Measurements from ENCODE around the gene CYP2D6.
"Not testable (repeated sequence)": the region's sequence is repeated elsewhere in the genome, so short reads cannot be mapped to it uniquely, and the experiment has no call there.

The CYP2D6 gene

DNA sequence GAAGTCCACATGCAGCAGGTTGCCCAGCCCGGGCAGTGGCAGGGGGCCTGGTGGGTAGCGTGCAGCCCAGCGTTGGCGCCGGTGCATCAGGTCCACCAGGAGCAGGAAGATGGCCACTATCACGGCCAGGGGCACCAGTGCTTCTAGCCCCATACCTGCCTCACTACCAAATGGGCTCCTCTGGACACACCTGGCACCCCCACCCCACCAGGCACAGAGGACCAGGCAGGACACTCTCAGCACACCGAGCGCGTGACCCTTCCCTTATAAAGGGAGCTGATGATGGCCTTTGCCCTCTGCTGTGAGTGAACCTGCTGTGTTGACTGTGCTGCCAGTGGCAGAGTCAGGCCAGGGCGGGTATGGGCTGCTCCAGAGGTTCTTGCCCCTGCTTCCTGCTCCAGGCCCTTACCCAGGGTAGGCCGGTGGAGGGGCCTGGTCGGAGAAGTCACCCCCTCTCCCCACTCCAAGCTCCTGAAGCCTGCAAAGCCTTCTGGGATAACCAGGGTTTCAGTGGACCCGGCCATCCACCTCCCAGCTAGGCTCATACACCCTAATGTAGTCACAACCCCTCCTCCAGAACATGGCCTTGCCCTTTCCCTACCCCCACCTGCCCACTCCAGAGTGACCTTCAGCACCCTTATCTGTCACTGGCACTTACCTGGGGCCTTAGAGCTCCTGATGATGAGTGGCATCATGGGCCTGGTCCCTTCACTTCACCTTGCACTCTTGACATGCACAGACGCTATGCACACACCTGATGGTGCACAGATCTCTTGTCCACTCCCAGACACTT, at the start of gene CYP2D6:
Gene CYP2D6, minus strand, starts transcription at position 172 of the 793 bp plus-strand sequence. Its CDS starts 19 bp downstream, at position 153.
- not testable (repeated sequence) for H3K4me3 ChIP-seq; H3K27ac ChIP-seq; DNase-seq (ENCODE audit: low spot score)

DNA sequence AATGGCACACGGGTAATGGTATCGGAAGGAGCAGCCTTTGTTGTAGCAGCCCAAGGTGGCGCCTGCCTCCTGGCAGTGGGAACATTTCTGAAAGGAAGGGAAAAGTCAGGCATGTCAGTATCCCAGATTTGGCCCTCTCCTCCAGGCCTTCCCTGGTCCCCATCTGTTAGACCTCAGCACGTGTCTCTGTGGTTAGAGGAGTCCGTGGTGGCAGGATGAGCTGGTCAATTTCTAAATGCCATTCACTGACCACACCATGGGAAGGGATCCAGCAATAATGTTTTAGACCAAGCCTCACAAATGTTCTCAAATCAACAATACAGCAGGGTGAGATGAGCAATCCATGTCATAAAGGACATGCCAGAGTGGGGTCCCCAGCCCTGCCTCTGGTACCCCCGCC, 49.0 kb upstream of the CYP2D6 start:
- Histone ChIP-seq H3K27ac (no peak overlapping the region), H3K4me3 (no peak overlapping the region)
- TF ChIP-seq, protein P1, sequence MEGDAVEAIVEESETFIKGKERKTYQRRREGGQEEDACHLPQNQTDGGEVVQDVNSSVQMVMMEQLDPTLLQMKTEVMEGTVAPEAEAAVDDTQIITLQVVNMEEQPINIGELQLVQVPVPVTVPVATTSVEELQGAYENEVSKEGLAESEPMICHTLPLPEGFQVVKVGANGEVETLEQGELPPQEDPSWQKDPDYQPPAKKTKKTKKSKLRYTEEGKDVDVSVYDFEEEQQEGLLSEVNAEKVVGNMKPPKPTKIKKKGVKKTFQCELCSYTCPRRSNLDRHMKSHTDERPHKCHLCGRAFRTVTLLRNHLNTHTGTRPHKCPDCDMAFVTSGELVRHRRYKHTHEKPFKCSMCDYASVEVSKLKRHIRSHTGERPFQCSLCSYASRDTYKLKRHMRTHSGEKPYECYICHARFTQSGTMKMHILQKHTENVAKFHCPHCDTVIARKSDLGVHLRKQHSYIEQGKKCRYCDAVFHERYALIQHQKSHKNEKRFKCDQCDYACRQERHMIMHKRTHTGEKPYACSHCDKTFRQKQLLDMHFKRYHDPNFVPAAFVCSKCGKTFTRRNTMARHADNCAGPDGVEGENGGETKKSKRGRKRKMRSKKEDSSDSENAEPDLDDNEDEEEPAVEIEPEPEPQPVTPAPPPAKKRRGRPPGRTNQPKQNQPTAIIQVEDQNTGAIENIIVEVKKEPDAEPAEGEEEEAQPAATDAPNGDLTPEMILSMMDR (IDR thresholded peaks at IDR 0.05): no peak
- no peak for DNase-seq (ENCODE audit: low spot score)

DNA sequence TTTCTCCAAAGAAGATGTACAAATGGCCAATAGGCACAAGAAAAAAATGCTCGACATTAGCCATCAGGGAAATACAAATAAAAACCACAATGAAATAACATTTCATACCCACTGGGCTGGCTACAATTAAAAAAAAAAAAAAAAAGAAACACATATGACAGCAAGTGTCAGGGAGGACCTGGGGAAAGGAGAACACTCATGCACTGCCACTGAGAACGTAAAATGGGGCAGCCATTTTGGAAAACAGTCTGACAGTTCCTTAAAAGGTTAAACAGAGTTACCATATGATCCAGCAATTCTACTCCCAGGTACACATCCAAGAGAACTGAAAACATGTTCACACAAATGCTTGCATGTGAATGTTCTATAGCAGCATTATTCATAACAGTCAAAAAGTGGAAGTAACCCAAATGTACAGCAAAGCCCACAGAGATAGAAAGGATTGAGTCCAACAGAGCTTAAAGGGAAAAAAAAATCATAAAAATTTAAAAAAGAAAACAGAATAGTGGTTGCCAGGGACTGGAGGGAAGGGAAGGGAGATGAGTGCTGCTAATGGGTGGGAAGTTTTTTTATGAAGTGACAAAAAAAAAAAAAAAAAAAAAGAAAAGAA, 48.4 kb upstream of the CYP2D6 start:
- Histone ChIP-seq H3K27ac (no peak overlapping the region), H3K4me3 (no peak overlapping the region)
- no peak for DNase-seq (ENCODE audit: low spot score)
- TF ChIP-seq, protein P1 (IDR thresholded peaks at IDR 0.05): no peak

GRCh38 chr22:42177891-42178336, 47.3 kb upstream of the CYP2D6 start:
- DNase-seq (ENCODE audit: low spot score): no peak
- TF ChIP-seq, protein P1 (IDR thresholded peaks at IDR 0.05): no peak
- H3K27ac ChIP-seq: no peak overlapping the region
- no peak overlapping the region for H3K4me3 ChIP-seq

GRCh38 chr22:42176255-42176915, 45.8 kb upstream of the CYP2D6 start:
- no peak overlapping the region for H3K27ac ChIP-seq
- TF ChIP-seq, protein P1 (IDR thresholded peaks at IDR 0.05): no peak
- no peak overlapping the region for H3K4me3 ChIP-seq
- no peak for DNase-seq (ENCODE audit: low spot score)

GRCh38 chr22:42174062-42174461, 43.5 kb upstream of the CYP2D6 start:
- no peak for DNase-seq (ENCODE audit: low spot score)
- no peak overlapping the region for H3K4me3 ChIP-seq
- TF ChIP-seq, protein P1 (IDR thresholded peaks at IDR 0.05): no peak
- no peak overlapping the region for H3K27ac ChIP-seq

DNA sequence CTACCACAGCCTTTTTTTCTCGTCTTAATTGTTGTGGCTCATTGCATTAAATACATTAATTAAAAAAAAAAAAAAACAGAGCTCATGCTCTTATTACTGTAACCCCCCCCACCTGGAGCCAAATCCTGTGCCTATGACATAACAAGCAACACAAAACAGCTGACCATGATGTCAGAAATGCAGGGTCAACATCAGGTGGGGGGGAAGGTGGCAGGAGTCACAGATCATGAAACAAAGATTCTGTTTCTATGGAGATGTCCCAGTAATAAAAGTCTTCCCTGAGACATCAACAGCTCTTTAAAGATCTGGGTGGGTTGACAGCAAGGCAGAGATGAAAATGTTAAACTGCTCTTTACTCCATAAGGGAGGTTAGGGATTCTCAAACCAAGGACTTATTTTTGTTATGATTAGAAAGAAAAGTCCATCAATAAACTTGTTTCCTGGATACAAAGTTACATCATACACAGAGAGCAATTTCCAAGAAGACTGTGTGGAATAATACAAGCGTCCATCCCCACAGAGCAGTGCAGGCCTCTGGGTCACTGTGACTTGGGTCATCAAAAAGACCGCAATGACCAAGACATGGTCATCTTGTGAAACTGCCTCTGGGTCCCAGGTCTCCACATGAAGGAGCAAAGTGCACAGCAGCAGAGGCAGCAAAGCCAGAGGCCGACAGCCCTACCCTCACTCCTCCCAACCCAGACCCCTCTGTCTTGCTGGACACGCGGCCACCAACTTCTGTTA, 42.7 kb upstream of the CYP2D6 start:
- Histone ChIP-seq H3K27ac (no peak overlapping the region), H3K4me3 (no peak overlapping the region)
- TF ChIP-seq, protein P1 (IDR thresholded peaks at IDR 0.05): no peak
- no peak for DNase-seq (ENCODE audit: low spot score)
